Effector memory CD4-positive, alpha-beta T cell (primary cell): Measurements from ENCODE around the gene CDKL5.
"Not testable (repeated sequence)": the region's sequence is repeated elsewhere in the genome, so short reads cannot be mapped to it uniquely, and the experiment has no call there.

Source experiments
- DNase-seq, 3 donors: peaks; one replicate each; pipeline ENCODE4 v3.0.0-alpha.2; 2020
- H3K27ac ChIP-seq: 2 replicates; pipeline ENCODE4 v1.7.0; 2013; ENCODE audit warnings: mild to moderate bottlenecking, low read length, moderate library complexity; ENCODE audit not compliant: insufficient read depth, poor library complexity, severe bottlenecking
- H3K27me3 ChIP-seq: replicated peaks from 2 replicates; pipeline ENCODE4 v1.7.0; 2013; ENCODE audit warnings: mild to moderate bottlenecking, low read length; ENCODE audit not compliant: insufficient read depth, control insufficient read depth, poor library complexity, severe bottlenecking
- H3K36me3 ChIP-seq: 2 replicates; pipeline ENCODE4 v1.7.0; 2013; ENCODE audit warnings: mild to moderate bottlenecking, low read length, moderate library complexity; ENCODE audit not compliant: control insufficient read depth, insufficient read depth
- H3K4me1 ChIP-seq: 2 replicates; pipeline ENCODE4 v1.7.0; 2013; ENCODE audit warnings: low read length, mild to moderate bottlenecking; ENCODE audit not compliant: control insufficient read depth, insufficient read depth, poor library complexity, severe bottlenecking
- H3K4me3 ChIP-seq: 2 replicates; pipeline ENCODE4 v1.7.0; 2013; ENCODE audit warnings: low read length, low read depth, mild to moderate bottlenecking; ENCODE audit not compliant: insufficient read depth, poor library complexity, severe bottlenecking
- H3K9me3 ChIP-seq: 2 replicates; pipeline ENCODE4 v1.7.0; 2013; ENCODE audit warnings: mild to moderate bottlenecking, low read length, moderate library complexity; ENCODE audit not compliant: control insufficient read depth

Gene CDKL5

DNA sequence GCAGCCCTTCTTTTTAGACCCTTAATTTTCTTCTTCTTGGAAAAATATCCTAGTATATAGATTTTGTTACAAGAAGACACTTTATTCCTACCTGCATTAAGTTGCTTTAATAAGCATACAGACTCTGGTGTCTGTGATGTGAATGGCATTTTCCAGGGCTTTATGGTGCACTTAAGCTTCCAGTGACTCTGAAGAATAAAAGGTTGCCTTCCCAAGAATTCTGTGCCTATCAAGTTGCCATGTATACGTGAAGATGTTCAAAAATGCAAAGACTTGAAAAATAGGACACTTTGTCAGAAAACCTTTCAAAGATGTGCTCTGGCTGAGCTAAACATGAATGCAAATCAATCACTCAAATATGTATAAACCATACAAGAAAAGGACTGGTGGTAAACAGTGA, 135.6 kb downstream of the CDKL5 start:
- Histone ChIP-seq H3K36me3 (no peaks in the 10 kb centered on the region), H3K27ac (no peak overlapping the region), H3K27me3 (no peaks in the 10 kb centered on the region), H3K4me3 (no peak overlapping the region), H3K9me3 (no peaks in the 10 kb centered on the region), H3K4me1 (no peaks in the 10 kb centered on the region)
- no peak for DNase-seq

DNA sequence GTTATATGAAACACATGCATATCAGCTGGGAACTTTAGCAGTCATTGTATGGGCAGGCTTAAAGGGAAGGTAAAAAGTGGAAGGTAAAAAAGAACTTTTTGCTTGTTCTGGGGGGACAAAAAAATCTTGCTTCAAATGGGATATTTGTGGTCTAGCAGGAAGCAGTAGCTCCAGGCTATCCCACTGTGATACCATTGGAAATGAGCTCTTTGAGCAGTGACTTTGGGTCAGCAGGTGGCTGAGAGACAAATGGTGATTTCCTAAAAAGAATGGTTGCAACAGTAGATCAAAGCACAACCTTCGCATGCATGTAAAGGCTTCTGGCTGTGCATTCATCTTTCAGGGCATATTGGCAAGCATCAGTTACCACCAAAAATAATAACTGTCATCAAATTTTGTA, 140.3 kb downstream of the CDKL5 start:
- Histone ChIP-seq H3K4me3 (no peak overlapping the region), H3K27ac (no peak overlapping the region), H3K27me3 (no peaks in the 10 kb centered on the region), H3K9me3 (no peaks in the 10 kb centered on the region), H3K36me3 (no peaks in the 10 kb centered on the region), H3K4me1 (no peaks in the 10 kb centered on the region)
- DNase-seq: no peak

DNA sequence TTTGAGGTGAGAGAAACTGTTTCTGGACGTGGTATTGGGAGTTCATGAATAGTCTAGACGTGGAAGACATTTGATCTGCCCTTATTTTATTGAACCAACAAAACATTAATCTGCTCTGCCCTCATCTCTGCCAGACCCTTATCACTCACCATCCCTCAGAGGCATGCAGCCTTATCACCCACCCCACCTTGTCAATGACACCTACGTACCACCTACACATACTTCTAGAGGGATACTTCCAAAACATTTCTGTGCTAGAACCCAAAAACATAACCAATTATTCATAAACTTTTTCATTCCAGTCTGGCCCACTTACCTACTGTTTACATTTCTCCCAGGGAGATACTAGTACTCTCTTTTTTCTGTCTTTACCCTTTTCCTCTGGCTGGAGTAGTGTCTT, 141.3 kb downstream of the CDKL5 start:
- Histone ChIP-seq H3K9me3 (no peaks in the 10 kb centered on the region), H3K36me3 (no peaks in the 10 kb centered on the region), H3K27ac (no peak overlapping the region), H3K4me1 (no peaks in the 10 kb centered on the region), H3K4me3 (no peak overlapping the region), H3K27me3 (no peaks in the 10 kb centered on the region)
- DNase-seq: no peak

DNA sequence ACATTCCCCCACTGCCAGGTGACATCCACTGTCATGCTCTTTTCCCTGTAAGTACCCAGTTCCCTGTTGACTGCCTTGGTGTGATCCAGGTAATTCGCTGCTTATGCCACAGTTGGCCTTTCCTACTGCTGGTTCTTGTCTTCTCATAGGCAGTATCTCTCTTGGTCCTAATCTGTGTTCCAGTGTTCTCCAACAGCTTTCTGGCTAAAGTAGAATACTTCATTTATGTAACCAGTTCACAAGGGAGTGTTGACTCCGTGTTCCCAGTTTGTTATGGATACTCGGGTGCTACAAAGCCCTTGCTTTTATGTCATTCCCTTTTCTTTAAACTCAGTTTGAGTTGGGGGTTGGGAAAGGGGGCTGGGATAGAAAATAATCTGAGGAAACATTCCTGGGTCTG, 148.1 kb downstream of the CDKL5 start:
- H3K27ac ChIP-seq: no peak overlapping the region
- H3K27me3 ChIP-seq: no peaks in the 10 kb centered on the region
- no peaks in the 10 kb centered on the region for H3K36me3 ChIP-seq
- no peak overlapping the region for H3K4me3 ChIP-seq
- no peaks in the 10 kb centered on the region for H3K9me3 ChIP-seq
- H3K4me1 ChIP-seq: no peaks in the 10 kb centered on the region
- DNase-seq: no peak

DNA sequence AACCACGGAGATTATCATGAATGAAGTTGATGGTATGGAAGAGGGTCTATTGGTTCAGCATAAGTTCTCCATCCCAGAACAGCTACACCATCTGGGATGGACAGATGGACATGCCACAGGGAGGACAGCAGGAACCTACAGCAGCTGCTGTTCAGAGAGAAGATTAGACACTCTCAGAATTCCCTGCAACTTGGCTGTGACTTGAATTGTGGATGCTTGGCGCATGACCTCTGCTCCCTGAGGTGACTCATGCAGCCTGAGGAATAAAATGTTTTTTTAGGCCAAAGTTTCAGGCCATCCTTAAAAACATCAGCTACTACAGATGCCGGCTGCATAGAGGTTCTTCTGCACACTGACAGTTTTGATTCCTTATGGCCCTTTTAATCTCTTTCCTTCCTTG, 149.2 kb downstream of the CDKL5 start:
- Histone ChIP-seq H3K9me3 (no peaks in the 10 kb centered on the region), H3K36me3 (no peaks in the 10 kb centered on the region), H3K4me1 (no peaks in the 10 kb centered on the region), H3K27ac (no peak overlapping the region), H3K4me3 (no peak overlapping the region), H3K27me3 (no peaks in the 10 kb centered on the region)
- no peak for DNase-seq

DNA sequence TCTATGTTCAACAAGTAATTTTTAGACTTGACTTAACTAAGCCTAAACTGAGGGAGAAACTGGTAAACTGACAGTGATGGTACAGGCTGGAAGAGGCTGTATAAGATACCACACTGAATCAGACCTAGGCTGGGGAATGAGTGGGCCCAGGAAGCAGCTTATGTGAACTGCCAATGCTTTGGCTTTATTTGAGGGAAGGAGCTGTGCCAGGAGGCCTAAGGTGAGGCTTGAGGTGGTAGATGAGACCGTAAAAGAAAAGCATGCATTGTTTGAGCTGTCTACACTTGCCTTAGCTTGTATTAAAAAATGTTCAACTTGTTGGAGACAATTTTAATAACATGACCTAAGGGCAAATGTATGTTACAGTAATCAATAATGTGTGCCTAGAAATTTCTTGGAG, 150.3 kb downstream of the CDKL5 start:
- Histone ChIP-seq H3K36me3 (no peaks in the 10 kb centered on the region), H3K9me3 (no peaks in the 10 kb centered on the region), H3K27ac (no peak overlapping the region), H3K27me3 (no peaks in the 10 kb centered on the region), H3K4me3 (no peak overlapping the region), H3K4me1 (no peaks in the 10 kb centered on the region)
- no peak for DNase-seq

DNA sequence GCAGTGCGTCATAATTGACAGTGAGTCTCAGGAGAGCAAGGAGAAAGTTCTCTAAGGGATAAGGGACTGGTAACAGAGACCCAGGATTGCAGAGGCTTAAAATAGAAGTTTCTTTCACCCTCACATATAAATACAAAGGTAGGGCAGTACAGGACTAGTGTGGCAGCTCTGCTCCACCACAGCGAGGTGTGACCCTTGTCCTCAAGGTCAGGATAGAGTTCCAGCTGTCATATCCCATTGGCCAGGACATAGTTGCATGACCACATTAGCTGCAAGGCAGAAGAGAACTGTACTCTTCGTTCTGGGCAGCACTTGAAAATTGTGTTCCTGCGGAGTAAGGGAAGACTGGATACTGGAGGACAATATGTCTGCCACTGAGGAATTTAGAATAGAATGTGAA, 152.0 kb downstream of the CDKL5 start:
- no peaks in the 10 kb centered on the region for H3K9me3 ChIP-seq
- no peaks in the 10 kb centered on the region for H3K27me3 ChIP-seq
- DNase-seq: no peak
- no peak overlapping the region for H3K4me3 ChIP-seq
- H3K36me3 ChIP-seq: no peaks in the 10 kb centered on the region
- no peaks in the 10 kb centered on the region for H3K4me1 ChIP-seq
- H3K27ac ChIP-seq: no peak overlapping the region

DNA sequence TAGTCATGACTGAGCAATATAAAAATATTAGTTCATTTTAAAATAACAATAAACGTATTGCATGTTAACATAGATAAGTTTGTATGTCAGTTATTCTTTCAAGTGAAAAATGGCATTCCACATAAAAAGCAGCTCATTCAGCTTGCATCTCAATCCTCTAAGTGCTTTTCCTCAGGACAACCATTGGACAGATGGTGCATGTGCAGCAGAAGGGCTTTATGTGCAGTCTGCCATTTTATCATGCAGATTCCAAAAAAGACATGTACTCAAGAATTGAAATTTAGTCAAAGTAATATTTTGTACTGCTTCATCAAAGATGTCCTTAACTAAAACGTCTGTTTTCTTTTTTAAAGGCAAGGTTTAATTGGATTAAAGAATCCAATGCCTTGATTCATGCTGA, 153.1 kb downstream of the CDKL5 start:
- Histone ChIP-seq H3K9me3 (no peaks in the 10 kb centered on the region), H3K4me3 (no peak overlapping the region), H3K36me3 (no peaks in the 10 kb centered on the region), H3K27ac (no peak overlapping the region), H3K4me1 (no peaks in the 10 kb centered on the region), H3K27me3 (no peaks in the 10 kb centered on the region)
- DNase-seq: no peak

DNA sequence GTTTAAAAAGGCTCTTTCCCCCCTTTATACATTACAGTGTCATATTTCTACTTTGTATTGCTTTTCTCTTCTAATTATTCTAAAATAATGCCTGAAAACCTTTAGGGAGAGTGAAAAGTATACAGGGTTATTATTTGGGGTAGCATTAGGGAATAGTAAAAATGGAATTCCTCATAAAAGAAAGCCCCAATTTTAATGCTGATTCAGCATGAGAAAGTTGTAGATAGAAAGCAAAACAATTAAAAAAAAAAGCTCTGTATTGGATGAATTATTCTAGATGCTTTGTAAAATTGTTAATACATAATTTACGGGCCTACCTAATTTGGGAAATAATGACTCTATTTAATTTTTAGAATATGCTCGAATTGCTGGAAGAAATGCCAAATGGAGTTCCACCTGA, 154.1 kb downstream of the CDKL5 start:
- no peaks in the 10 kb centered on the region for H3K36me3 ChIP-seq
- no peaks in the 10 kb centered on the region for H3K27me3 ChIP-seq
- H3K4me1 ChIP-seq: no peaks in the 10 kb centered on the region
- no peak overlapping the region for H3K27ac ChIP-seq
- H3K9me3 ChIP-seq: no peaks in the 10 kb centered on the region
- no peak for DNase-seq
- H3K4me3 ChIP-seq: no peak overlapping the region

DNA sequence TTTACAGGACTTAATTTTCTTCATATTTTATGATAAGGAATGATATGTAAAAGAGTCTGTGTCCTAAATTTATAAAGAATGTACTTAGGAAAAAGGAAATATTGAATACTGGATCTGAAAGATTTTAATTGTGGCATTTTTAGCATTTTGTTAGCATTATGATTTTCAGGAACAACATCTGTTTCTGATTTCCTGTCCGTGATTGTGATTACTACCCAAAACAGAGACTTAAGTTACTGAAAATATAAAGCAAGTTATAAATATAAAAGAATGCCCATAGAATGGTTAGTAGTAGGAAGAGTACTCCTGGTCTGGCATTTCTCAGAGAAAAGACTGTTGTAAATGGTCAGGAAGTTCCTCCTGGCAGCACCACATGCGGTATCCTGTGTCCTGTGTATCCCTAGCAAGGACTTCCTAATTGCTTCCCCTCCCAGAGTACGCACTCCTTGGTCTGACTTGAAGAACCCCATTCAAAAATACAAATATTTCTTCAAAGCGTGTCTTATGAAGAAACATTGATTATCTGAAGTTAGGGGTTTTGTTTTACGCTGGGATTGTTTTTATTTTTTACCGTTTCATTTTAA, 157.6 kb downstream of the CDKL5 start:
- no peak overlapping the region for H3K4me3 ChIP-seq
- H3K27me3 ChIP-seq: no peaks in the 10 kb centered on the region
- H3K27ac ChIP-seq: no peak overlapping the region
- no peaks in the 10 kb centered on the region for H3K36me3 ChIP-seq
- no peaks in the 10 kb centered on the region for H3K4me1 ChIP-seq
- H3K9me3 ChIP-seq: no peaks in the 10 kb centered on the region
- DNase-seq: no peak

DNA sequence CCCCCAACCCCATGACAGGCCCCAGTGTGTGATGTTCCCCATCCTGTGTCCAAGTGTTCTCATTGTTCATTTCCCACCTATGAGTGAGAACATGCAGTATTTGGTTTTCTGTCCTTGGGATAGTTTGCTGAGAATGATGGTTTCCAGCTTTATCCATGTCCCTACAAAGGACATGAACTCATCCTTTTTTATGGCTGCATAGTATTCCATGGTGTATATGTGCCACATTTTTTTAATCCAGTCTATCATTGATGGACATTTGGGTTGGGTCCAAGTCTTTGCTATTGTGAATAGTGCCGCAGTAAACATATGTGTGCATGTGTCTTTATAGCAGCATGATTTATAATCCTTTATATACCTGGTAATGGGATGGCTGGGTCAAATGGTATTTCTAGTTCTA, 163.9 kb downstream of the CDKL5 start:
- H3K27me3 ChIP-seq, H3K4me1 ChIP-seq, H3K4me3 ChIP-seq, H3K36me3 ChIP-seq, H3K27ac ChIP-seq, DNase-seq, H3K9me3 ChIP-seq: not testable (repeated sequence)
